ENCODE results near the gene RAB41.

DNA sequence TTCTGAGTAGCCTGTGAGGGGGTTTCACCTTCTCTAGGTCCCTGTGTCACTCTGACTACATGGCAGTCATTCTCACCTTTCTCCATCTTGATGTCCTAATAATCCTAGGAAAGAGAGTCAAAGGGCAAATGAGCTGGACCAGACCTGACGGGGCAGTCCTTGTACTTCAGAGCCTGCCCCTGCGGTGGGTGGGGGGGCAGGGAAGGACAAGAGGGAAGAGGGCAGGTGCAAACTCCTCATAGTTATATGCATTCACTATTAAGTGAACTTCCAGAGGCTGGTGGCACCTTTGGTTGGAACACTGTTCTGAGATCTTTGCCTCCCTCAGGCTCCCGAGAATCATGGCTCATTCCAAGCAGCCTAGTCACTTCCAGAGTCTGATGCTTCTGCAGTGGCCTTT, 47.6 kb upstream of the RAB41 start, which contains the start of gene AWAT1:
- TF ChIP-seq, protein P1, sequence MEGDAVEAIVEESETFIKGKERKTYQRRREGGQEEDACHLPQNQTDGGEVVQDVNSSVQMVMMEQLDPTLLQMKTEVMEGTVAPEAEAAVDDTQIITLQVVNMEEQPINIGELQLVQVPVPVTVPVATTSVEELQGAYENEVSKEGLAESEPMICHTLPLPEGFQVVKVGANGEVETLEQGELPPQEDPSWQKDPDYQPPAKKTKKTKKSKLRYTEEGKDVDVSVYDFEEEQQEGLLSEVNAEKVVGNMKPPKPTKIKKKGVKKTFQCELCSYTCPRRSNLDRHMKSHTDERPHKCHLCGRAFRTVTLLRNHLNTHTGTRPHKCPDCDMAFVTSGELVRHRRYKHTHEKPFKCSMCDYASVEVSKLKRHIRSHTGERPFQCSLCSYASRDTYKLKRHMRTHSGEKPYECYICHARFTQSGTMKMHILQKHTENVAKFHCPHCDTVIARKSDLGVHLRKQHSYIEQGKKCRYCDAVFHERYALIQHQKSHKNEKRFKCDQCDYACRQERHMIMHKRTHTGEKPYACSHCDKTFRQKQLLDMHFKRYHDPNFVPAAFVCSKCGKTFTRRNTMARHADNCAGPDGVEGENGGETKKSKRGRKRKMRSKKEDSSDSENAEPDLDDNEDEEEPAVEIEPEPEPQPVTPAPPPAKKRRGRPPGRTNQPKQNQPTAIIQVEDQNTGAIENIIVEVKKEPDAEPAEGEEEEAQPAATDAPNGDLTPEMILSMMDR (conservative IDR thresholded peaks at IDR 0.05 in 1 of 2, IDR thresholded peaks at IDR 0.05 in 1 of 2; ENCODE audit: extremely low read depth in 1 of 2, insufficient read depth in 1 of 2, low read depth in 1 of 2, low read length in 2 of 2): no peak
- no peak for TF ChIP-seq EZH2 (IDR thresholded peaks at IDR 0.05; ENCODE audit: borderline replicate concordance, low read length)
